GM12892 (cell line): ENCODE data around the gene AK9.

Source experiments
- POLR2A ChIP-seq: IDR thresholded peaks from 2 replicates; pipeline ENCODE4 v1.6.1; 2011; ENCODE audit warnings: low read depth, low read length, control low read depth
- TAF1 ChIP-seq: IDR thresholded peaks from 2 replicates; pipeline ENCODE4 v1.6.1; 2011; ENCODE audit warnings: low read depth, mild to moderate bottlenecking, control low read depth, low read length, borderline replicate concordance

GRCh38 chr6:109695468-109695867 is 4.5 kb upstream of the AK9 start:
- no peak for TF ChIP-seq POLR2A
- TF ChIP-seq TAF1, result no peak
